ENCODE data around the gene RASA3. TPM values are rescaled to one million over a fixed set of nuclear protein-coding genes. Genes with fewer than 3 reads are reported as not detected.
A peak's percentile ranks its signal among the peaks of the same experiment; 100 is the strongest.

RASA3 gene
- total RNA-seq, 1 donor from 2014 or later: 14.6 TPM

DNA sequence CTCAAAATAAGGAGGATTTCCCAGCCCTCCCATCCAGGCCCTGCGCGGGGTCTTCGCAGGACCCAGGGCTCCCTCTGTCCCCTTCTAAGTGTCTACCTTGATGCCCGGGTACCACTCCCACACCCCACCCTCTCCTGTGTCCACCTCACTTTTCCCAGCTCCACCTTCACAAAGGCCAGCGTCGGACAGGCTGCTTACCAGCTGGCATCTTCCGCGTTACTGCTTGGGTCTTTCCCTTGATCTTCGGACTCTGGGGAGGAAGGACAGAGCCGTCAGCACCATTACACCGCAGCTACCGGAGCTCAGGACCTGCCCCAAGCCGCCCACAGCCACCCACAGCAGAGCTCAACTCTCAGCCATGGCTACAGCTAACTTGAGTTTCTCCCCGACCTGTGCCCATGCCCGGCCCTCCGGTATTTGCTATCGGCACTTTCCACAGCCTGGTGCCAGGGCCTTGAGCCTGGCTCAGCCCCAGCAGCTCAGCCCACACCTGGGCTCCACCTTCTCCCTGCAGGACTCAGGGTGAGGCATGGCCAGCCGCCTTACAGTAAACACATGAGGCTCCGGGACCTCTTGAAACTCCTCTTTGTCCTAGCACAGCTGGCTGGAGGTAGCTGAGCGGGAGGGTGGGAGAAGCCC is 162.3 kb downstream of the RASA3 start:
- Mint-ChIP-seq H3K4me1 (peaks cover 3% of the 10 kb centered on the region), H3K27me3 (ENCODE audit: low read depth) (no peaks in the 10 kb centered on the region), H3K36me3 (no peaks in the 10 kb centered on the region), H3K27ac (no peak overlapping the region), H3K9me3 (no peaks in the 10 kb centered on the region), H3K4me3 (no peak overlapping the region)
- TF ChIP-seq, protein P1, sequence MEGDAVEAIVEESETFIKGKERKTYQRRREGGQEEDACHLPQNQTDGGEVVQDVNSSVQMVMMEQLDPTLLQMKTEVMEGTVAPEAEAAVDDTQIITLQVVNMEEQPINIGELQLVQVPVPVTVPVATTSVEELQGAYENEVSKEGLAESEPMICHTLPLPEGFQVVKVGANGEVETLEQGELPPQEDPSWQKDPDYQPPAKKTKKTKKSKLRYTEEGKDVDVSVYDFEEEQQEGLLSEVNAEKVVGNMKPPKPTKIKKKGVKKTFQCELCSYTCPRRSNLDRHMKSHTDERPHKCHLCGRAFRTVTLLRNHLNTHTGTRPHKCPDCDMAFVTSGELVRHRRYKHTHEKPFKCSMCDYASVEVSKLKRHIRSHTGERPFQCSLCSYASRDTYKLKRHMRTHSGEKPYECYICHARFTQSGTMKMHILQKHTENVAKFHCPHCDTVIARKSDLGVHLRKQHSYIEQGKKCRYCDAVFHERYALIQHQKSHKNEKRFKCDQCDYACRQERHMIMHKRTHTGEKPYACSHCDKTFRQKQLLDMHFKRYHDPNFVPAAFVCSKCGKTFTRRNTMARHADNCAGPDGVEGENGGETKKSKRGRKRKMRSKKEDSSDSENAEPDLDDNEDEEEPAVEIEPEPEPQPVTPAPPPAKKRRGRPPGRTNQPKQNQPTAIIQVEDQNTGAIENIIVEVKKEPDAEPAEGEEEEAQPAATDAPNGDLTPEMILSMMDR (IDR thresholded peaks at IDR 0.05; ENCODE audit: unreplicated experiment): no peak
- peak in 1 of 2 experiments; percentile 3 for DNase-seq (ENCODE audit: low spot score in 2 of 2, unreplicated experiment in 2 of 2)

GRCh38 chr13:113969311-113969972 is 163.0 kb downstream of the RASA3 start:
- no peak for DNase-seq (ENCODE audit: low spot score in 2 of 2, unreplicated experiment in 2 of 2)
- TF ChIP-seq, protein P1 (IDR thresholded peaks at IDR 0.05; ENCODE audit: unreplicated experiment): no peak
- H3K4me3 Mint-ChIP-seq: no peak overlapping the region
- H3K27me3 Mint-ChIP-seq (ENCODE audit: low read depth): no peaks in the 10 kb centered on the region
- no peaks in the 10 kb centered on the region for H3K9me3 Mint-ChIP-seq
- H3K27ac Mint-ChIP-seq: no peak overlapping the region
- no peaks in the 10 kb centered on the region for H3K36me3 Mint-ChIP-seq
- peaks cover 3% of the 10 kb centered on the region for H3K4me1 Mint-ChIP-seq

- Mint-ChIP-seq H3K4me1 (peaks cover 3% of the 10 kb centered on the region), H3K27me3 (ENCODE audit: low read depth) (no peaks in the 10 kb centered on the region), H3K36me3 (no peaks in the 10 kb centered on the region), H3K27ac (no peak overlapping the region), H3K4me3 (no peak overlapping the region), H3K9me3 (no peaks in the 10 kb centered on the region)
- DNase-seq (ENCODE audit: low spot score in 2 of 2, unreplicated experiment in 2 of 2): peak in 1 of 2 experiments; percentile 8
- TF ChIP-seq, protein P1 (IDR thresholded peaks at IDR 0.05; ENCODE audit: unreplicated experiment): no peak
Observed at GRCh38 chr13:113968463-113969310, 163.7 kb downstream of the RASA3 start.

- no peak overlapping the region for H3K4me3 Mint-ChIP-seq
Observed at GRCh38 chr13:113967729-113968462, 164.5 kb downstream of the RASA3 start.

More at GRCh38 chr13:113967729-113968462, 164.5 kb downstream of the RASA3 start:
- DNase-seq (ENCODE audit: low spot score in 2 of 2, unreplicated experiment in 2 of 2): peak in 1 of 2 experiments; percentile 14
- Mint-ChIP-seq H3K27ac (no peak overlapping the region), H3K36me3 (no peaks in the 10 kb centered on the region), H3K4me1 (no peaks in the 10 kb centered on the region), H3K9me3 (no peaks in the 10 kb centered on the region), H3K27me3 (ENCODE audit: low read depth) (no peaks in the 10 kb centered on the region)
- TF ChIP-seq, protein P1 (IDR thresholded peaks at IDR 0.05; ENCODE audit: unreplicated experiment): no peak
